GM18520 (cell line): ENCODE measurements around the gene RECK.
"Not testable (repeated sequence)": the region's sequence is repeated elsewhere in the genome, so short reads cannot be mapped to it uniquely, and the experiment has no call there.

Experiments used
- ATAC-seq: cut with Tn5 transposase; IDR thresholded peaks from one replicate; pipeline ENCODE4 v1.9.1; 2021; ENCODE audit not compliant: unreplicated experiment

RECK gene

DNA sequence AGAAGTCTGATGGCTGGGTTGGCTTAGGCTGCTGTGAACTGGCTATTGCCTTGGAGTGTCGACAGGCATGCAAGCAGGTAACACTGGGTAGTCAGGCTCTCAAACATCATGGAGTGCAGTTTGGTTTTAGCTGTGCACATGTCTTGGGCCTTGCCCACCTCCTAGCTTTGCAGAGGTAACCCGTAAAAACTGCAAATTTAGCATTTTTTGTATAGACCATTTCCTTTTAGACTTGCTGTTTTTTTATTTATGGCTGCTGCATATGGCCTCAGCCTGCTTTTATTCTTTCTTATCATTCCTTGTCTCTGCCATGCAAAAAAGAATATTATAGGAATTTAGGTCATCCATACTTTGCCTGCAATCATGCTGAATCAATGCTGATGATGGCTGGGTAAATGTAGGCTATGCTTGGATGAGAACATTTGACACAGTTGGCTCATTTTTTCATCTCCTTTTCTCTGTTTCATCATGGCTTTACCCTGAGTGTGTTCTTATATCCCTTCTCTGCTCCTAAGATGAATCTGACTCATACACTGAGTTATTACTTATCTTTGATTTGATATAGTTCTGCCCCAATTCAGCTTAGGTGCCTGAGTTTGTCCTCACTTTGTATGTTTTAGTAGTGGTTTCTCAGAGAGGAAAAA lies 27.2 kb downstream of the RECK start:
- no peak for ATAC-seq

GRCh38 chr9:36064448-36065037 lies 27.8 kb downstream of the RECK start:
- no peak for ATAC-seq

DNA sequence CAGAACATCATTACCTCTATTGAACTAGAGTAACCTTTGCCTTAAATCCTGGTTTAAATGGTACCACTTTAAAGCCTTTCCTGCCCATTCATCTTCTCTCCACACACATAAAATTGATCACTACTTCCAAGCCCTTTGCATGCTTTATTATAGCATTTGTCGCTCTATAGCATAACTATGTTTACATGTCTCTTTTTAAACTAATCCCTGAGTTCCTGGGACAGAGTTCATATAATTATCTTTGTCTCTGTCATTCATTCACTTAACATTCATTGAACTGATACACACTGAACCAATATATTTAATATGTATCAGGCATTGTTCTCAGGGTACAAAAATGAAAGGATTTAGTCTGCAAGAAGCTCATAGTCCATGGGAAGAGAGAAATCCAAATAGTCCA lies 37.3 kb downstream of the RECK start:
- ATAC-seq, result no peak

- ATAC-seq, result no peak
Measured at GRCh38 chr9:36074870-36075532, 38.3 kb downstream of the RECK start.

- ATAC-seq, result no peak
Measured at GRCh38 chr9:36078051-36078450, 41.3 kb downstream of the RECK start.

DNA sequence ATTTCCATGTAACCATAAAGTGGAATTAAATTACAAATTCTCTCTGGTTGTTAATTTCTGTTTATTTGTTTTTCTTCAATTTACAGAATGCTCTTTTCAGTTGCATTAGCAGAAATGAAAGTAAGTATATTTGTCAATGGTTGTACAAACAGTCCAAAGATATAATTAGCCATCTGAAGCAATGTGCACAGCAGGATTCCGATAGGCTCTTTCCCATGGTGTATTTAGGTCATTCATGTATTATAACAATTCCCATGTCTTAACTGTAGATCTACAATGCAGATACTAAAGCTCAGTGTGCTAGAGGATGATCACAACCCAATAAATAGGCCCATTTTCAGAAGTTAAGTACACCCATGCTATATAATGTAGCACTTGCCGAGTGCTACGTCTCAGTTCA lies 43.8 kb downstream of the RECK start:
- ATAC-seq, result no peak

DNA sequence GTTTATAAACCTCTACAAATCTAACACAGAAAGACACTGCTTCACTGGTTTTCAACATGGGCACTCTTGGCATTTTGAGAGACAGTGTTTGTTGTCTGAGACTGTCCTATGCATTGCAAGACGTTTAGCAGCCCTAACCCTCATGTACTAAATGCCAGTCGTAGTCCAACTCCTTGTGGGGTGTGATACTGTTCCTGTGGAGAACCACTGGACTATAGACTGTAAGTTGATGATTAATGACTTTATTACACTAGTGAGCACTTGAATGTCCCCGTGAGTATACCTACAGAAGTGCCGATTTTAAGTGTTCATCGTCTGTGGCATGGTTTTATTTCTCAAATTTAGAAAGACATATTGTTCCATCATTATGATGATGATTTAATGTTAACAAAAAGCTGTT lies 46.2 kb downstream of the RECK start:
- no peak for ATAC-seq

GRCh38 chr9:36086442-36086841 lies 49.7 kb downstream of the RECK start:
- ATAC-seq, result no peak

GRCh38 chr9:36087054-36087453 lies 50.3 kb downstream of the RECK start:
- ATAC-seq, result not testable (repeated sequence)

GRCh38 chr9:36088020-36088419 lies 51.3 kb downstream of the RECK start:
- no peak for ATAC-seq

GRCh38 chr9:36091026-36091953 lies 54.6 kb downstream of the RECK start:
- ATAC-seq, result no peak

GRCh38 chr9:36092014-36092413 lies 55.3 kb downstream of the RECK start:
- ATAC-seq, result no peak

DNA sequence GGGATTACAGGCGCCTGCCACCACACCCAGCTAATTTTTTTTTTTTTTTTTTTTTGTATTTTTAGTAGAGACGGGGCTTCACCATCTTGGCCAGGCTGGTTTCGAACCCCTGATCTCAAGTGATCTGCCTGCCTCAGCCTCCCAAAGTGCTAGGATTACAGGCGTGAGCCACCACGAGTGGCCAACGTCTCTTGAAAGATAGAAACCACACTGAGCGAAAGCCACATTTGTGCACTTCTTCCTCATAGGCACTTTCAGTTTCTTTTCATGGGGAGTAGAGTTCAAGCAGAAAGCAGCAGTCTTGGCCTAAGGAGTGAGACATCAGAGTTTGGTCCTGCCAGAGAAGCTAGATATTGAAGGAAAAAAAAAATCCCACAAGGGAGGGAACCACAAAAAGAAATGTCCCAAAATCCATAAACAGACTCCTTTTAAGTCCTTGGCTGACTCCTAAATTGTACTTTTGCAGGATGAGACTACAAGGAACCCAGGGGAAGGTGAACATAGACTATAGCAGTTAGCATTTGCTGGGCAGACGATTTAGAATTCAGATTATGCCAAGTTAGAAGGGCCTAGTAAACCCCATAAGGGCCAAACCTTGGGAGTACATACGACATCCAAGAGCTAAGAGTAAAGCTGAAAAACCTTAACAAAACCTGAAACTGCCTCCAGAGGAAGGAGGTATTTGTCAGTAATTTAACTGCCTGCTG lies 55.9 kb downstream of the RECK start:
- no peak for ATAC-seq

DNA sequence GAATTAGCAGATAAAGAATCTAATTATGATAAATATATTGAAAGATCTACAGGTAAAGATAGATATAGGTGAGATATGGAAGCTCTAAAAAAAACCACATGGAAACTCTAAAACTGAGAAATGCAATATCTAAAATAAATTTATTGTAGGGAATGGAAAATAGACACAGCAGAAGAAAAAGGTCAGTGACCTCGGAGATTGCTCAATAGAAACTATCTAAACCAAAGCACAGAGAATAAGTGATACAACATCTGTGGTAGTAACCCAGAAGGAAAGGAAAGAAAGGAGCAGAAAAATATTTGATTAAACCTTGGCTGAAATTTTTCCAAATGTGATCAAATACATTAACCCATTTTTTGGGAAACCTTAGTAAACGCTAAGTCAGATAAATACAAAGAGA lies 56.7 kb downstream of the RECK start:
- ATAC-seq, result no peak

DNA sequence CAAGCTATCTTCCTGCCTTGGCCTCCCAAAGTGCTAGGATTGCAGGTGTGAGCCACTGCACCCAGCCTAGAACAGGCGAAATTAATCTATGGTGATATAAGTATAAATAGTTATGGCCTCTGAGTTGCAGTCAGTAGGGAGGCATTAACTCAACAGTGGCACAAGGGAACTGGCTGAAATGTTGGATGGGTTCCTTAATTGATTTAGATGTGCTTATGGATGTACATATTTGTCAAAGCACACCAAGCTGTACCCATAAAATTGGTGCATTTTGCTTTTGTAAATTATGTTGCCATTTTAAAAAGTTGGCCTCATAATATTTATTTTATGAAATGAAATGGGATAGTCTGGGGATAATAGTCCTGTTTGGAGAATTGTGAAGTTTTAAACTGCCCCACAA lies 63.0 kb downstream of the RECK start:
- ATAC-seq, result no peak

DNA sequence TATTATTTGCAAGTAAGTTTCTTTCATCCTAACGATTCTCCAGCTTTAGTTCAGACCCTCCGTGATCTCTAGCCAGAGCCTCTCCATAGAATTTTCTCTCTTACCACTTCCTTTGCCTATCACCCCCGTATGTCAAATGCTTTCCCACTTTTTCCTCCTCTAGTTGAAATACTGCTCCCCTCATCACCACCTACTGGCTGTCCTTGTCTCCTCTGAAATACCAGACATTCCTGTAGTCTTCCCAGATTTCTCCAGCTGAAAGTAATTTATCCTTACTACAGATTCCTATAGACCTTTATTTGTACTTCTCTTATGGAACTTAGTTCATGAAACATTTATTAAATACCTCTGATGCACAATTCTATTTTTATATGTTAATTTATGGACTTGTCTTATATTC lies 63.8 kb downstream of the RECK start:
- ATAC-seq, result no peak

DNA sequence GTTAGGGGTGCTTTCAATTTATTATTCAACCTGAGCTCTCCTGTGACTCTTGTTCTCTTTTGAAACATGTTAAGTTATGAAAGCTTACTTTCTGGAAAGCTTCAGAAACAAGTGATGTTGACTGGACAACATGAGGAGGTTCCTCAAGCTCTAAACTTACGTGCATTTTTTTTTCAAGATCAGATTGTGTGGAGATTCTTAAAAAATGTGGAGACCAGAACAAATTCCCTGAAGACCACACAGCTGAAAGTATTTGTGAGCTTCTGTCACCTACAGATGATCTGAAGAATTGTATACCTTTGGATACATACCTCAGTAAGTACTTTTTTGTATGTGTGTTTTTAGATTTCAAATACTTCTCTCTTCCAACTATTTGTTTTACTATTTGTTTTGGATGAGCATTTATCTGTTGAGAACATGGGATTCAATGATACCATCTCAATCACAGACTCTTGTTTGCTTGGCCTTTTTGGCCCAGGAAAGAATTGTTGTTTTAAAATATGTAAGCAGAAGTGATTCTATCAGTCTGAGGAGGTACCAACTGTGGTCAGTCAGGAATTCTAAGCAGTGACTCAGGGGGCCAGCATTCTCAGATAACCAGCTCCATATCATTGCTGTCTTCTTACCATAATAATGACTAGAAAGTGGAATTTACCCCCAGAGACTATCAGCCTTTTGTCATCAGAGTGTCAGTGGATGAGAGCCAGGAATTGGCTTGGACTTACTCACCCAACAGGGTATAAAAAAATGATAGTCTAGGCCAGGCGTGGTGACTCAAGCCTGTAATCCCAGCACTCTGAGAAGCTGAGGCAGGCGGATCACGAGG lies 65.4 kb downstream of the RECK start:
- ATAC-seq, result no peak

- no peak for ATAC-seq
Measured at GRCh38 chr9:36102742-36103495, 66.2 kb downstream of the RECK start.

DNA sequence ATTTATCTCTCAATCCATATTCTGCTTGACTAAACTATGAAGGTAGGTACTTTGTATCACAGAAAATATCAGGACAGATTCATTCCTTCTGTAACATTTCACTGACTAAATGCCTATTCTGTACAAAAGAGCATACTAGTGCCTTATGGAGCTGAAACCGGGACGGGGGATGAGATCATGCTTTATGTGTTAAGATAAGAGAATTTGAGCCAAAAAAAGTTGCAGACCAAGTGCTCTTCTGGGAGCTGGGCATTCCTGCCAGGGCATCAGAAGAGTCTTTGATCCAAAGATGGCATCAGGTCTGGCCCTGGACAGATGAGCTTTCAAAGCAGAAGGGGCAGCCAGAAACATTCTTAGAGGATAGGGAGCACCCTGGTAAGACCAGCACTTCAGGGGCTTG lies 72.4 kb downstream of the RECK start:
- no peak for ATAC-seq
